ENCODE results near the gene MGMT.

The MGMT gene

GRCh38 chr10:129546106-129546505 is 79.1 kb downstream of the MGMT start:
- DNase-seq = no peak

GRCh38 chr10:129547608-129548007 is 80.6 kb downstream of the MGMT start:
- no peak for DNase-seq

GRCh38 chr10:129548600-129548999 is 81.6 kb downstream of the MGMT start:
- no peak for DNase-seq

GRCh38 chr10:129550076-129550475 is 83.0 kb downstream of the MGMT start:
- no peak for DNase-seq

- no peak for DNase-seq
These were observed 83.6 kb downstream of the MGMT start for GRCh38 chr10:129550658-129551057.

- DNase-seq = no peak
These were observed 85.1 kb downstream of the MGMT start for GRCh38 chr10:129552119-129552518.

GRCh38 chr10:129553928-129554327 is 86.9 kb downstream of the MGMT start:
- DNase-seq = no peak

- no peak for DNase-seq
These were observed 89.3 kb downstream of the MGMT start for GRCh38 chr10:129556316-129556715.

- no peak for DNase-seq
These were observed 93.3 kb downstream of the MGMT start for GRCh38 chr10:129560361-129560760.

GRCh38 chr10:129562487-129562886 is 95.4 kb downstream of the MGMT start:
- no peak for DNase-seq

- DNase-seq = no peak
These were observed 97.9 kb downstream of the MGMT start for GRCh38 chr10:129564923-129565322.

- DNase-seq = no peak
These were observed 101.7 kb downstream of the MGMT start for GRCh38 chr10:129568583-129569344.

- no peak for DNase-seq
These were observed 103.1 kb downstream of the MGMT start for GRCh38 chr10:129570185-129570584.

- DNase-seq = no peak
These were observed 112.2 kb downstream of the MGMT start for GRCh38 chr10:129579228-129579627.

GRCh38 chr10:129580010-129580409 is 113.0 kb downstream of the MGMT start:
- DNase-seq = no peak

- DNase-seq = no peak
These were observed 113.9 kb downstream of the MGMT start for GRCh38 chr10:129580901-129581300.

- DNase-seq = no peak
These were observed 114.9 kb downstream of the MGMT start for GRCh38 chr10:129581827-129582411.

GRCh38 chr10:129583831-129584230 is 116.8 kb downstream of the MGMT start:
- DNase-seq = no peak

- no peak for DNase-seq
These were observed 119.9 kb downstream of the MGMT start for GRCh38 chr10:129586898-129587443.

- no peak for DNase-seq
These were observed 122.5 kb downstream of the MGMT start for GRCh38 chr10:129589546-129589945.

- DNase-seq = no peak
These were observed 126.9 kb downstream of the MGMT start for GRCh38 chr10:129593953-129594352.

GRCh38 chr10:129594811-129595210 is 127.8 kb downstream of the MGMT start:
- no peak for DNase-seq

- DNase-seq = no peak
These were observed 131.4 kb downstream of the MGMT start for GRCh38 chr10:129598413-129598812.

- DNase-seq = no peak
These were observed 132.1 kb downstream of the MGMT start for GRCh38 chr10:129599160-129599559.

GRCh38 chr10:129601737-129602136 is 134.7 kb downstream of the MGMT start:
- DNase-seq = no peak

Data from activated CD8-positive, alpha-beta memory T cell treated with anti-CD3 and anti-CD28 coated beads, Interleukin-2, amount 50 U/mL, for 4 hours (primary cell).